NOMO-1 (cell line): ENCODE results near the gene DAZAP1.

Experiments
- DNase-seq, 2 experiments: peaks; one replicate each; lab custom pipeline; 2025; ENCODE audit not compliant: unreplicated experiment in 2 of 2; lab: John Stamatoyannopoulos, UW

The DAZAP1 gene

GRCh38 chr19:1423436-1424191 is 16.2 kb downstream of the DAZAP1 start:
- no peak for DNase-seq

GRCh38 chr19:1424192-1424955 is 17.0 kb downstream of the DAZAP1 start:
- no peak for DNase-seq

- no peak for DNase-seq
Measured at GRCh38 chr19:1425102-1425837, 17.9 kb downstream of the DAZAP1 start.

- DNase-seq = no peak
Measured at GRCh38 chr19:1425902-1426301, 18.5 kb downstream of the DAZAP1 start.

- DNase-seq = no peak
Measured at GRCh38 chr19:1426736-1427135, 19.4 kb downstream of the DAZAP1 start.

- no peak for DNase-seq
Measured at GRCh38 chr19:1427221-1427920, 20.0 kb downstream of the DAZAP1 start.

GRCh38 chr19:1428738-1429391 is 21.5 kb downstream of the DAZAP1 start:
- DNase-seq = no peak

- no peak for DNase-seq
Measured at GRCh38 chr19:1429750-1430149, 22.4 kb downstream of the DAZAP1 start.

- no peak for DNase-seq
Measured at GRCh38 chr19:1430246-1430645, 22.9 kb downstream of the DAZAP1 start.

GRCh38 chr19:1431759-1432506 is 24.5 kb downstream of the DAZAP1 start:
- DNase-seq = no peak

- DNase-seq = no peak
Measured at GRCh38 chr19:1432507-1432887, 25.1 kb downstream of the DAZAP1 start.

GRCh38 chr19:1433119-1434039 is 26.0 kb downstream of the DAZAP1 start:
- DNase-seq = no peak

GRCh38 chr19:1434040-1434366 is 26.6 kb downstream of the DAZAP1 start:
- no peak for DNase-seq

GRCh38 chr19:1434577-1435060 is 27.2 kb downstream of the DAZAP1 start:
- DNase-seq = no peak

- DNase-seq = no peak
Measured at GRCh38 chr19:1435378-1435989, 28.1 kb downstream of the DAZAP1 start.

GRCh38 chr19:1437609-1438008 is 30.2 kb downstream of the DAZAP1 start:
- DNase-seq = no peak

- DNase-seq = peak; percentile 87 to 93
Measured at GRCh38 chr19:1438035-1438932, 30.9 kb downstream of the DAZAP1 start, which contains the start of gene RPS15. TSS of gene RPS15 (plus strand) at chr19:1438396. CDS start at chr19:1438426, 30 bp downstream.
